Small intestine (tissue), 7 donors: Measurements from ENCODE around the gene CHST9. TPM values are rescaled to one million over a fixed set of nuclear protein-coding genes. Genes with fewer than 3 reads are reported as not detected.

Experiments used
- DNase-seq, 2 donors: peaks; one replicate each; pipeline versions ENCODE4 v3.0.0 to v3.0.0-alpha.2; 2013
- FAIRE-seq: peaks from 2 replicates; lab custom pipeline; 2012; peaks lifted over from hg19 to GRCh38; lab: Jason Lieb, UNC
- H3K27ac ChIP-seq, 3 donors: one replicate each; pipeline ENCODE4 v1.5.1; 2013; ENCODE audit warnings: low read length in 2 of 3, mild to moderate bottlenecking in 2 of 3, control low read depth in 1 of 3, inconsistent platforms in 1 of 3, low read depth in 1 of 3, moderate library complexity in 1 of 3
- H3K27me3 ChIP-seq, 3 donors: one replicate each; pipeline ENCODE4 v1.6.1; 2013; ENCODE audit warnings: low read length in 3 of 3, inconsistent platforms in 1 of 3; ENCODE audit not compliant: control insufficient read depth in 3 of 3, insufficient read depth in 3 of 3
- H3K36me3 ChIP-seq, 3 donors: one replicate each; pipeline ENCODE4 v1.6.1; 2013; ENCODE audit warnings: low read length in 3 of 3, inconsistent platforms in 1 of 3, low read depth in 1 of 3, mild to moderate bottlenecking in 1 of 3, moderate library complexity in 1 of 3; ENCODE audit not compliant: control insufficient read depth in 3 of 3, insufficient read depth in 2 of 3
- H3K4me1 ChIP-seq, 3 donors: one replicate each; pipeline ENCODE4 v1.6.1; 2013; ENCODE audit warnings: low read length in 2 of 3, inconsistent platforms in 1 of 3, low read depth in 1 of 3, mild to moderate bottlenecking in 1 of 3, moderate library complexity in 1 of 3; ENCODE audit not compliant: control insufficient read depth in 3 of 3, insufficient read depth in 2 of 3
- H3K4me3 ChIP-seq, 3 donors: one replicate each; pipeline ENCODE4 v1.5.1; 2013; ENCODE audit warnings: low read length in 3 of 3, control low read depth in 1 of 3, inconsistent platforms in 1 of 3, low read depth in 1 of 3, mild to moderate bottlenecking in 1 of 3, moderate library complexity in 1 of 3
- H3K9me3 ChIP-seq, 2 donors: one replicate each; pipeline ENCODE4 v1.6.1; 2013; ENCODE audit warnings: low read depth in 1 of 2, low read length in 1 of 2; ENCODE audit not compliant: control insufficient read depth in 2 of 2, insufficient read depth in 1 of 2
- WGBS, 3 donors: extraction: QIAGEN DNeasy Blood & Tissue Kit; methylation state at CpG; one replicate each; pipeline ENCODE4 v1.1.7; 2013; 5-methylcytosine and 5-hydroxymethylcytosine counted together
- polyA plus RNA-seq, 4 donors: library from polyadenylated mRNA; stranded (reverse) in 3 of 4; unstranded in 1 of 4; fragments of 200-250 nt in 3 of 4; fragments of 120-200 nt in 1 of 4; gene quantifications; one replicate each; pipeline versions ENCODE4 v1.2.1 to v1.2.3, GENCODE V29; 2013
- donor health status: healthy with polysubstance abuse.
- donor health status: control.
- donor health status: control.
- donor health status: Bipolar disorder and iron deficiency.
- donor health status: healthy.

Gene CHST9
- polyA plus RNA-seq, 4 donors = 0.07 to 13.0 (median 0.27) TPM; not detected in 1

- no peak overlapping the region for H3K4me3 ChIP-seq
- DNase-seq (no peak), FAIRE-seq (no peak)
- H3K4me1 ChIP-seq = no peaks in the 10 kb centered on the region
- 48 to 58% (median 52%) methylated on average over 4 of the region's 4 CpGs for WGBS, 3 donors
- no peaks in the 10 kb centered on the region for H3K36me3 ChIP-seq
- no peaks in the 10 kb centered on the region for H3K9me3 ChIP-seq
- H3K27me3 ChIP-seq = no peaks in the 10 kb centered on the region
- H3K27ac ChIP-seq = no peak overlapping the region
Observed at GRCh38 chr18:27223526-27224291, 38.6 kb upstream of the CHST9 start.

GRCh38 chr18:27214831-27215230 is 29.7 kb upstream of the CHST9 start:
- Histone ChIP-seq H3K4me1 (no peaks in the 10 kb centered on the region), H3K4me3 (no peak overlapping the region), H3K27me3 (no peaks in the 10 kb centered on the region), H3K9me3 (no peaks in the 10 kb centered on the region), H3K36me3 (no peaks in the 10 kb centered on the region), H3K27ac (no peak overlapping the region)
- FAIRE-seq (no peak), DNase-seq (no peak)
- 57 to 76% (median 75%) methylated on average over 1 of the region's 1 CpG for WGBS, 3 donors

- Histone ChIP-seq H3K4me1 (no peaks in the 10 kb centered on the region), H3K4me3 (no peak overlapping the region), H3K36me3 (no peaks in the 10 kb centered on the region), H3K27me3 (no peaks in the 10 kb centered on the region), H3K27ac (no peak overlapping the region), H3K9me3 (no peaks in the 10 kb centered on the region)
- no peak for DNase-seq
- WGBS, 3 donors = 38 to 56% (median 55%) methylated on average over 1 of the region's 1 CpG
- no peak for FAIRE-seq
Observed at GRCh38 chr18:27213123-27213717, 28.1 kb upstream of the CHST9 start.

GRCh38 chr18:27211569-27211968 is 26.5 kb upstream of the CHST9 start:
- H3K4me3 ChIP-seq = no peak overlapping the region
- no peaks in the 10 kb centered on the region for H3K4me1 ChIP-seq
- no peaks in the 10 kb centered on the region for H3K27me3 ChIP-seq
- no peak for DNase-seq
- H3K27ac ChIP-seq = no peak overlapping the region
- H3K9me3 ChIP-seq = no peaks in the 10 kb centered on the region
- no peaks in the 10 kb centered on the region for H3K36me3 ChIP-seq
- 38 to 60% (median 47%) methylated on average over 1 of the region's 1 CpG for WGBS, 3 donors
- FAIRE-seq = no peak

- Histone ChIP-seq H3K27ac (peak overlapping the region in 2 of 3 donors; percentile 35 to 70), H3K4me3 (no peak overlapping the region), H3K36me3 (no peaks in the 10 kb centered on the region), H3K27me3 (no peaks in the 10 kb centered on the region), H3K4me1 (peaks cover 0 to 6% (median 0%) of the 10 kb centered on the region in 3 donors), H3K9me3 (peaks cover 0 to 2% of the 10 kb centered on the region in 2 donors)
- WGBS, 3 donors = 8 to 63% (median 31%) methylated on average over 3 of the region's 3 CpGs
- FAIRE-seq (no peak), DNase-seq (peak; percentile 83 to 87)
Observed at GRCh38 chr18:27206411-27206810, 21.3 kb upstream of the CHST9 start.

- DNase-seq = no peak
- Histone ChIP-seq H3K4me1 (peaks cover 0 to 13% (median 0%) of the 10 kb centered on the region in 3 donors), H3K36me3 (no peaks in the 10 kb centered on the region), H3K9me3 (peaks cover 0 to 2% of the 10 kb centered on the region in 2 donors), H3K27ac (no peak overlapping the region), H3K4me3 (no peak overlapping the region), H3K27me3 (no peaks in the 10 kb centered on the region)
- FAIRE-seq = no peak
- WGBS, 3 donors = 81 to 95% (median 92%) methylated on average over 2 of the region's 2 CpGs
Observed at GRCh38 chr18:27202741-27203140, 17.6 kb upstream of the CHST9 start.

- H3K9me3 ChIP-seq = no peaks in the 10 kb centered on the region
Observed at GRCh38 chr18:27198036-27198435, 12.9 kb upstream of the CHST9 start.

GRCh38 chr18:27188309-27188708 is 3.2 kb upstream of the CHST9 start:
- 91 to 97% (median 95%) methylated on average over 1 of the region's 1 CpG for WGBS, 3 donors
- FAIRE-seq = no peak
- H3K27me3 ChIP-seq = peaks cover 0 to 6% (median 5%) of the 10 kb centered on the region in 3 donors

More at GRCh38 chr18:27198036-27198435, 12.9 kb upstream of the CHST9 start:
- H3K4me1 ChIP-seq = peaks cover 0 to 15% (median 2%) of the 10 kb centered on the region in 3 donors
- H3K4me3 ChIP-seq = no peak overlapping the region
- H3K27ac ChIP-seq = no peak overlapping the region
- DNase-seq (peak; percentile 72 to 74), FAIRE-seq (no peak)
- WGBS, 3 donors = 5 to 40% (median 23%) methylated on average over 3 of the region's 3 CpGs
- H3K27me3 ChIP-seq = no peaks in the 10 kb centered on the region
- no peaks in the 10 kb centered on the region for H3K36me3 ChIP-seq

More at GRCh38 chr18:27188309-27188708, 3.2 kb upstream of the CHST9 start:
- H3K4me1 ChIP-seq = peaks cover 0 to 2% (median 0%) of the 10 kb centered on the region in 3 donors
- H3K9me3 ChIP-seq = no peaks in the 10 kb centered on the region
- no peak overlapping the region for H3K27ac ChIP-seq
- no peak for DNase-seq
- H3K4me3 ChIP-seq = no peak overlapping the region
- H3K36me3 ChIP-seq = no peaks in the 10 kb centered on the region
